ENCODE measurements around the gene PHAF1. TPM values are rescaled to one million over a fixed set of nuclear protein-coding genes. Genes with fewer than 3 reads are reported as not detected.

The PHAF1 gene
- total RNA-seq, 4 donors from 2014 or later: 44.0 to 60.9 (median 53.1) TPM

- Histone ChIP-seq H3K4me3 (no peak overlapping the region), H3K27me3 (no peaks in the 10 kb centered on the region), H3K36me3 (peaks cover 64% of the 10 kb centered on the region), H3K27ac (no peak overlapping the region), H3K4me1 (no peaks in the 10 kb centered on the region), H3K9me3 (no peaks in the 10 kb centered on the region)
- DNase-seq (ENCODE audit: low spot score in 2 of 2): no peak
- TF ChIP-seq POLR2A (IDR thresholded peaks at IDR 0.05) (no peak), EP300 (IDR thresholded peaks at IDR 0.05) (no peak), CTCF (IDR thresholded peaks at IDR 0.05) (no peak), POLR2AphosphoS5 (IDR thresholded peaks at IDR 0.05) (no peak)
- WGBS: no CpG with 5 or more reads among the region's 3 CpGs
Measured at GRCh38 chr16:67128887-67129286, 19.1 kb downstream of the PHAF1 start.

GRCh38 chr16:67129422-67129821, 19.7 kb downstream of the PHAF1 start:
- DNase-seq (ENCODE audit: low spot score in 2 of 2): no peak
- WGBS: 97% methylated on average over 3 of the region's 3 CpGs
- Histone ChIP-seq H3K4me1 (no peaks in the 10 kb centered on the region), H3K27me3 (no peaks in the 10 kb centered on the region), H3K27ac (no peak overlapping the region), H3K36me3 (peaks cover 64% of the 10 kb centered on the region), H3K9me3 (no peaks in the 10 kb centered on the region), H3K4me3 (no peak overlapping the region)
- no peak for TF ChIP-seq POLR2AphosphoS5 (IDR thresholded peaks at IDR 0.05)
- TF ChIP-seq POLR2A (IDR thresholded peaks at IDR 0.05): no peak
- TF ChIP-seq EP300 (IDR thresholded peaks at IDR 0.05): no peak
- no peak for TF ChIP-seq CTCF (IDR thresholded peaks at IDR 0.05)

GRCh38 chr16:67137605-67138004, 27.9 kb downstream of the PHAF1 start:
- H3K36me3 ChIP-seq: peaks cover 91% of the 10 kb centered on the region
- no peak for DNase-seq (ENCODE audit: low spot score in 2 of 2)
- H3K9me3 ChIP-seq: no peaks in the 10 kb centered on the region
- no peak overlapping the region for H3K4me3 ChIP-seq
- no peaks in the 10 kb centered on the region for H3K4me1 ChIP-seq
- no peak overlapping the region for H3K27ac ChIP-seq
- TF ChIP-seq POLR2A (IDR thresholded peaks at IDR 0.05) (no peak), EP300 (IDR thresholded peaks at IDR 0.05) (no peak), POLR2AphosphoS5 (IDR thresholded peaks at IDR 0.05) (no peak), CTCF (IDR thresholded peaks at IDR 0.05) (no peak)
- WGBS: 54% methylated on average over 3 of the region's 3 CpGs
- no peaks in the 10 kb centered on the region for H3K27me3 ChIP-seq

- Histone ChIP-seq H3K27me3 (no peaks in the 10 kb centered on the region), H3K4me3 (no peak overlapping the region), H3K4me1 (no peaks in the 10 kb centered on the region), H3K27ac (no peak overlapping the region), H3K9me3 (no peaks in the 10 kb centered on the region), H3K36me3 (peaks cover 91% of the 10 kb centered on the region)
- TF ChIP-seq POLR2A (IDR thresholded peaks at IDR 0.05) (no peak), EP300 (IDR thresholded peaks at IDR 0.05) (no peak), CTCF (IDR thresholded peaks at IDR 0.05) (no peak), POLR2AphosphoS5 (IDR thresholded peaks at IDR 0.05) (no peak)
- no peak for DNase-seq (ENCODE audit: low spot score in 2 of 2)
- WGBS: 89% methylated on average over 7 of the region's 13 CpGs
Measured at GRCh38 chr16:67141391-67141790, 31.6 kb downstream of the PHAF1 start.

GRCh38 chr16:67142342-67142741, 32.6 kb downstream of the PHAF1 start:
- Histone ChIP-seq H3K27me3 (no peaks in the 10 kb centered on the region), H3K27ac (no peak overlapping the region), H3K4me1 (no peaks in the 10 kb centered on the region), H3K9me3 (no peaks in the 10 kb centered on the region), H3K4me3 (no peak overlapping the region), H3K36me3 (peaks cover 91% of the 10 kb centered on the region)
- DNase-seq (ENCODE audit: low spot score in 2 of 2): no peak
- TF ChIP-seq POLR2A (IDR thresholded peaks at IDR 0.05) (no peak), EP300 (IDR thresholded peaks at IDR 0.05) (no peak), POLR2AphosphoS5 (IDR thresholded peaks at IDR 0.05) (no peak), CTCF (IDR thresholded peaks at IDR 0.05) (no peak)
- 88% methylated on average over 9 of the region's 9 CpGs for WGBS
